ENCODE measurements around the gene SLC66A2. TPM values are rescaled to one million over a fixed set of nuclear protein-coding genes. Genes with fewer than 3 reads are reported as not detected.

Gene SLC66A2
- total RNA-seq, 1 experiment from 2014 or later: 13.0 TPM

- no peaks in the 10 kb centered on the region for H3K4me1 Mint-ChIP-seq
- TF ChIP-seq CTCF (conservative IDR thresholded peaks at IDR 0.05): no peak
- no peak overlapping the region for H2BK120ac ChIP-seq (ENCODE audit: low read depth, low read length, poor library complexity, severe bottlenecking)
- no peak overlapping the region for H3K4ac ChIP-seq (ENCODE audit: low read depth, low read length)
- no peak overlapping the region for H2AFZ ChIP-seq (ENCODE audit: low read length)
- H3K36me3 Mint-ChIP-seq (ENCODE audit: insufficient read depth in 1 of 3, low read depth in 3 of 3): peaks cover 23 to 51% (median 43%) of the 10 kb centered on the region in 3 experiments
- no peak overlapping the region for H4K8ac ChIP-seq (replicated peaks; ENCODE audit: insufficient read length, low read depth, low read length)
- H2BK20ac ChIP-seq (ENCODE audit: low read depth, low read length, poor library complexity, severe bottlenecking): no peak overlapping the region
- H3K4me1 ChIP-seq (ENCODE audit: insufficient read depth, low read length): no peaks in the 10 kb centered on the region
- no peaks in the 10 kb centered on the region for H3K79me2 ChIP-seq (ENCODE audit: insufficient read depth, low read length)
- no peak overlapping the region for H4K91ac ChIP-seq (ENCODE audit: insufficient read length, low read depth, low read length)
- no peak overlapping the region for H2AK5ac ChIP-seq (ENCODE audit: insufficient read length, low read length)
- no peaks in the 10 kb centered on the region for H3K23me2 ChIP-seq (ENCODE audit: insufficient read length, low read depth, low read length, poor library complexity, severe bottlenecking)
- H4K5ac ChIP-seq (ENCODE audit: insufficient read length, low read depth, low read length): no peak overlapping the region
- H3K4me2 ChIP-seq (ENCODE audit: insufficient read depth, insufficient read length, low read length): no peak overlapping the region
- H3K9me3 ChIP-seq (ENCODE audit: control insufficient read depth, low read depth, low read length): peaks cover 28% of the 10 kb centered on the region
- peaks cover 27% of the 10 kb centered on the region for H3K27me3 Mint-ChIP-seq (ENCODE audit: low read depth)
- no peak overlapping the region for H2BK5ac ChIP-seq (ENCODE audit: insufficient read length, low read length)
- H3K14ac ChIP-seq (ENCODE audit: insufficient read depth, low read length): no peak overlapping the region
- H3K4me3 Mint-ChIP-seq: no peak overlapping the region
- peaks cover 49 to 66% of the 10 kb centered on the region in 2 experiments for H3K9me3 Mint-ChIP-seq
- no peak overlapping the region for H3K27ac Mint-ChIP-seq
- no peak overlapping the region for H3K9ac ChIP-seq (ENCODE audit: extremely low read depth, insufficient read length, low read length)
- H2BK15ac ChIP-seq (ENCODE audit: low read depth, low read length): no peak overlapping the region
- peak; percentile 18 for DNase-seq
- no peaks in the 10 kb centered on the region for H3K27me3 ChIP-seq (ENCODE audit: insufficient read depth, low read length)
- H3K56ac ChIP-seq (ENCODE audit: insufficient read length, low read depth, low read length): no peak overlapping the region
- no peaks in the 10 kb centered on the region for H4K20me1 ChIP-seq (ENCODE audit: control insufficient read depth, insufficient read depth, insufficient read length)
- H2BK12ac ChIP-seq (ENCODE audit: insufficient read length, low read depth, low read length): no peak overlapping the region
- H3T11ph ChIP-seq (ENCODE audit: low read length): no peak overlapping the region
- no peak overlapping the region for H3K18ac ChIP-seq (ENCODE audit: insufficient read length, low read depth, low read length)
- H3K27ac ChIP-seq (ENCODE audit: insufficient read length, low read depth, low read length): no peak overlapping the region
- WGBS (ENCODE audit: extremely low coverage, insufficient read length, low lambda C conversion rate): no CpG with 5 or more reads among the region's 53 CpGs
- H3K79me1 ChIP-seq (ENCODE audit: insufficient read depth, low read depth, low read length, poor library complexity, severe bottlenecking): no peaks in the 10 kb centered on the region
- no peak overlapping the region for H3K23ac ChIP-seq (ENCODE audit: insufficient read length, low read depth, low read length)
These were observed 51.6 kb downstream of the SLC66A2 start for GRCh38 chr18:79899609-79900445.
